HG03520 (cell line): ENCODE data around the gene VCP.

ENCODE experiments used
- ATAC-seq: cut with Tn5 transposase; IDR thresholded peaks from one replicate; pipeline ENCODE4 v1.9.1; 2021; ENCODE audit warnings: mild to moderate bottlenecking, moderate library complexity; ENCODE audit not compliant: unreplicated experiment

The VCP gene

GRCh38 chr9:35067056-35067455 lies 5.4 kb downstream of the VCP start:
- ATAC-seq = no peak

GRCh38 chr9:35060548-35061207 lies 11.7 kb downstream of the VCP start:
- ATAC-seq = no peak

GRCh38 chr9:35059438-35059837 lies 13.0 kb downstream of the VCP start:
- no peak for ATAC-seq

GRCh38 chr9:35057271-35057620 lies 15.2 kb downstream of the VCP start:
- no peak for ATAC-seq

- no peak for ATAC-seq
These were observed 15.7 kb downstream of the VCP start for GRCh38 chr9:35056571-35057270.

- no peak for ATAC-seq
These were observed 17.4 kb downstream of the VCP start for GRCh38 chr9:35054871-35055644.

GRCh38 chr9:35054185-35054835 lies 18.1 kb downstream of the VCP start:
- no peak for ATAC-seq

- ATAC-seq = no peak
These were observed 21.1 kb downstream of the VCP start for GRCh38 chr9:35051069-35051967.

- no peak for ATAC-seq
These were observed 23.9 kb downstream of the VCP start for GRCh38 chr9:35048511-35048910.

GRCh38 chr9:35044071-35044470 lies 28.4 kb downstream of the VCP start:
- ATAC-seq = no peak

GRCh38 chr9:35042891-35043545 lies 29.4 kb downstream of the VCP start:
- ATAC-seq = no peak

- no peak for ATAC-seq
These were observed 30.3 kb downstream of the VCP start for GRCh38 chr9:35042081-35042604.

- ATAC-seq = no peak
These were observed 36.3 kb downstream of the VCP start for GRCh38 chr9:35035851-35036701.

- no peak for ATAC-seq
These were observed 39.3 kb downstream of the VCP start for GRCh38 chr9:35033101-35033500.

GRCh38 chr9:35029852-35030251 lies 42.6 kb downstream of the VCP start:
- no peak for ATAC-seq

GRCh38 chr9:35029241-35029640 lies 43.2 kb downstream of the VCP start:
- ATAC-seq = no peak

GRCh38 chr9:35028341-35028740 lies 44.1 kb downstream of the VCP start:
- ATAC-seq = no peak

GRCh38 chr9:35027860-35028259 lies 44.6 kb downstream of the VCP start:
- no peak for ATAC-seq

- no peak for ATAC-seq
These were observed 45.1 kb downstream of the VCP start for GRCh38 chr9:35027374-35027773.
